ENCODE data around the gene NANP.

GRCh38 chr20:25576783-25577530 lies 46.9 kb downstream of the NANP start:
- TF ChIP-seq POLR2A (IDR thresholded peaks at IDR 0.05; ENCODE audit: low read depth, low read length) (no peak), POLR2AphosphoS5 (IDR thresholded peaks at IDR 0.05; ENCODE audit: low read depth, low read length) (no peak)
